A172 (cell line): ENCODE data around the gene RTTN. TPM values are rescaled to one million over a fixed set of nuclear protein-coding genes. Genes with fewer than 3 reads are reported as not detected.
"Not testable (repeated sequence)": the region's sequence is repeated elsewhere in the genome, so short reads cannot be mapped to it uniquely, and the experiment has no call there.

Experiments
- DNase-seq: peaks from one replicate; pipeline ENCODE4 v3.0.0-alpha.2; 2015; ENCODE audit warnings: low spot score
- total RNA-seq: library from RNA; depleted of rRNA; stranded (reverse); fragments of >200 nt; shearing (Covaris generic); gene quantifications from 2 replicates; pipeline ENCODE4 v1.2.3, GENCODE V29; 2014; rRNA removed

RTTN gene
- total RNA-seq, 1 experiment from 2014 or later, result 15.6 TPM

- no peak for DNase-seq
These were observed 226.5 kb downstream of the RTTN start for GRCh38 chr18:69978732-69979715.

- not testable (repeated sequence) for DNase-seq
These were observed 230.2 kb downstream of the RTTN start for GRCh38 chr18:69975294-69975693.

GRCh38 chr18:69974365-69974764, 231.1 kb downstream of the RTTN start:
- DNase-seq, result peak; percentile 11

GRCh38 chr18:69969491-69969890, 236.0 kb downstream of the RTTN start:
- DNase-seq, result no peak

- DNase-seq, result no peak
These were observed 237.4 kb downstream of the RTTN start for GRCh38 chr18:69968039-69968438.

GRCh38 chr18:69963196-69963595, 242.3 kb downstream of the RTTN start:
- DNase-seq, result no peak

GRCh38 chr18:69961718-69962117, 243.8 kb downstream of the RTTN start:
- DNase-seq, result no peak

- DNase-seq, result no peak
These were observed 247.1 kb downstream of the RTTN start for GRCh38 chr18:69958422-69958821.

GRCh38 chr18:69957747-69958146, 247.7 kb downstream of the RTTN start:
- no peak for DNase-seq

- DNase-seq, result no peak
These were observed 248.5 kb downstream of the RTTN start for GRCh38 chr18:69956665-69957620.

- no peak for DNase-seq
These were observed 249.4 kb downstream of the RTTN start for GRCh38 chr18:69956057-69956456.

GRCh38 chr18:69954719-69955480, 250.6 kb downstream of the RTTN start:
- DNase-seq, result peak; percentile 22

GRCh38 chr18:69953191-69953590, 252.3 kb downstream of the RTTN start:
- DNase-seq, result no peak

Other genes starting within 250 kb of the RTTN start
- 22.7 and 27.4 TPM in 2 replicates for gene SOCS6, start 83.4 kb upstream of the RTTN start, total RNA-seq